Gastrocnemius medialis (tissue), 4 donors: Measurements from ENCODE around the gene VWA3B.

Experiments used
- POLR2A ChIP-seq, 2 donors: fragments of 450-650 bp; IDR thresholded peaks; one replicate each; pipeline ENCODE4 v1.6.1; 2017; ENCODE audit warnings: antibody characterized with exemption in 2 of 2, mild to moderate bottlenecking in 2 of 2, moderate library complexity in 2 of 2
- TF ChIP-seq, protein P1 (sequence below), 5 experiments: fragments of 450-650 bp in 3 of 5; fragments of 200-600 bp in 2 of 5; sonication (generic) in 2 of 5; IDR thresholded peaks in 4 of 5; conservative IDR thresholded peaks in 1 of 5; 1 replicate in 4 of 5; 2 replicates in 1 of 5; pipeline ENCODE4 v1.5.1; 2016 to 2019; ENCODE audit warnings: antibody characterized with exemption in 5 of 5, mild to moderate bottlenecking in 3 of 5, moderate library complexity in 3 of 5

DNA sequence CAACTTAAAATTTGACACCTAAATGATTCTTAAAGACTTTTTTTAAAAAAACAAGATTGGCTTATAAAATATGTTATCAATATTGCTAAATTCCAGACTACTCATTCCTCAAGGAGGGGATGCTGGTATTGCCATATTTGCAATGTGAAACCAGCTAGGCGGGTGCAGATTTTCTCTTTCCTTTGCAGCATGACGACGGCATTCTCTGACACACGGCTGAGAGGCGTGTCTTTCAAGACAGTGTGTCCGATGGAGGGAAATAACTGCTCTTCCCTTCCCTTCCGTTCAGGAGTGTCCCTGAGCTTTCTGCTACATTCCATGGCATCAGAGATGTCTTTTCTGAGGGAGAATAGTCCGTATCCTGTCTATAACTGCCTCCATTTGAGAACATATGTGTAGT is 221.1 kb downstream of the VWA3B start:
- TF ChIP-seq, protein P1, sequence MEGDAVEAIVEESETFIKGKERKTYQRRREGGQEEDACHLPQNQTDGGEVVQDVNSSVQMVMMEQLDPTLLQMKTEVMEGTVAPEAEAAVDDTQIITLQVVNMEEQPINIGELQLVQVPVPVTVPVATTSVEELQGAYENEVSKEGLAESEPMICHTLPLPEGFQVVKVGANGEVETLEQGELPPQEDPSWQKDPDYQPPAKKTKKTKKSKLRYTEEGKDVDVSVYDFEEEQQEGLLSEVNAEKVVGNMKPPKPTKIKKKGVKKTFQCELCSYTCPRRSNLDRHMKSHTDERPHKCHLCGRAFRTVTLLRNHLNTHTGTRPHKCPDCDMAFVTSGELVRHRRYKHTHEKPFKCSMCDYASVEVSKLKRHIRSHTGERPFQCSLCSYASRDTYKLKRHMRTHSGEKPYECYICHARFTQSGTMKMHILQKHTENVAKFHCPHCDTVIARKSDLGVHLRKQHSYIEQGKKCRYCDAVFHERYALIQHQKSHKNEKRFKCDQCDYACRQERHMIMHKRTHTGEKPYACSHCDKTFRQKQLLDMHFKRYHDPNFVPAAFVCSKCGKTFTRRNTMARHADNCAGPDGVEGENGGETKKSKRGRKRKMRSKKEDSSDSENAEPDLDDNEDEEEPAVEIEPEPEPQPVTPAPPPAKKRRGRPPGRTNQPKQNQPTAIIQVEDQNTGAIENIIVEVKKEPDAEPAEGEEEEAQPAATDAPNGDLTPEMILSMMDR (IDR thresholded peaks at IDR 0.05 in 4 of 5, conservative IDR thresholded peaks at IDR 0.05 in 1 of 5): no peak
- TF ChIP-seq POLR2A (IDR thresholded peaks at IDR 0.05): no peak
